ENCODE results near the gene SHROOM2.
A peak's percentile ranks its signal among the peaks of the same experiment; 100 is the strongest.

The SHROOM2 gene

GRCh38 chrX:9829308-9830267 lies 43.4 kb downstream of the SHROOM2 start:
- Mint-ChIP-seq H3K27me3 (peaks cover 29% of the 10 kb centered on the region), H3K4me1 (ENCODE audit: low read depth) (peaks cover 9% of the 10 kb centered on the region), H3K4me3 (no peak overlapping the region), H3K9me3 (no peaks in the 10 kb centered on the region), H3K36me3 (ENCODE audit: low read depth) (no peaks in the 10 kb centered on the region), H3K27ac (no peak overlapping the region)
- intact Hi-C loops (cut with micrococcal nuclease) = no loop called here

GRCh38 chrX:9832811-9833210 lies 46.6 kb downstream of the SHROOM2 start:
- peaks cover 31% of the 10 kb centered on the region for H3K27me3 Mint-ChIP-seq
- peaks cover 17% of the 10 kb centered on the region for H3K4me1 Mint-ChIP-seq (ENCODE audit: low read depth)
- intact Hi-C loops (cut with micrococcal nuclease) = no loop called here
- H3K36me3 Mint-ChIP-seq (ENCODE audit: low read depth) = no peaks in the 10 kb centered on the region
- no peaks in the 10 kb centered on the region for H3K9me3 Mint-ChIP-seq
- H3K4me3 Mint-ChIP-seq = peak overlapping the region; percentile 56
- peak overlapping the region; percentile 46 for H3K27ac Mint-ChIP-seq

GRCh38 chrX:9835585-9836210 lies 49.5 kb downstream of the SHROOM2 start:
- Mint-ChIP-seq H3K27me3 (peaks cover 27% of the 10 kb centered on the region), H3K4me3 (no peak overlapping the region), H3K27ac (no peak overlapping the region), H3K4me1 (ENCODE audit: low read depth) (peaks cover 31% of the 10 kb centered on the region), H3K9me3 (no peaks in the 10 kb centered on the region), H3K36me3 (ENCODE audit: low read depth) (no peaks in the 10 kb centered on the region)
- intact Hi-C loops (cut with micrococcal nuclease) = no loop called here

- Mint-ChIP-seq H3K4me1 (ENCODE audit: low read depth) (peaks cover 42% of the 10 kb centered on the region), H3K27ac (peak overlapping the region; percentile 69), H3K36me3 (ENCODE audit: low read depth) (no peaks in the 10 kb centered on the region), H3K9me3 (no peaks in the 10 kb centered on the region), H3K4me3 (no peak overlapping the region), H3K27me3 (peaks cover 21% of the 10 kb centered on the region)
- intact Hi-C loops (cut with micrococcal nuclease) = no loop called here
Measured at GRCh38 chrX:9842541-9842940, 56.3 kb downstream of the SHROOM2 start.

GRCh38 chrX:9844936-9845577 lies 58.8 kb downstream of the SHROOM2 start:
- intact Hi-C loops (cut with micrococcal nuclease) = no loop called here
- peaks cover 34% of the 10 kb centered on the region for H3K4me1 Mint-ChIP-seq (ENCODE audit: low read depth)
- H3K4me3 Mint-ChIP-seq = no peak overlapping the region
- peaks cover 20% of the 10 kb centered on the region for H3K27me3 Mint-ChIP-seq
- H3K36me3 Mint-ChIP-seq (ENCODE audit: low read depth) = no peaks in the 10 kb centered on the region
- no peak overlapping the region for H3K27ac Mint-ChIP-seq
- H3K9me3 Mint-ChIP-seq = no peaks in the 10 kb centered on the region

GRCh38 chrX:9845578-9845952 lies 59.3 kb downstream of the SHROOM2 start:
- Mint-ChIP-seq H3K27ac (peak overlapping the region; percentile 36), H3K27me3 (peaks cover 20% of the 10 kb centered on the region), H3K36me3 (ENCODE audit: low read depth) (no peaks in the 10 kb centered on the region), H3K4me1 (ENCODE audit: low read depth) (peaks cover 34% of the 10 kb centered on the region), H3K4me3 (no peak overlapping the region), H3K9me3 (no peaks in the 10 kb centered on the region)
- intact Hi-C loops (cut with micrococcal nuclease) = no loop called here

- Mint-ChIP-seq H3K27me3 (peaks cover 23% of the 10 kb centered on the region), H3K9me3 (no peaks in the 10 kb centered on the region), H3K36me3 (ENCODE audit: low read depth) (no peaks in the 10 kb centered on the region), H3K4me3 (no peak overlapping the region), H3K4me1 (ENCODE audit: low read depth) (peaks cover 34% of the 10 kb centered on the region), H3K27ac (no peak overlapping the region)
- intact Hi-C loops (cut with micrococcal nuclease) = no loop called here
Measured at GRCh38 chrX:9846631-9847030, 60.4 kb downstream of the SHROOM2 start.

- intact Hi-C loops (cut with micrococcal nuclease) = no loop called here
Measured at GRCh38 chrX:9847071-9847470, 60.8 kb downstream of the SHROOM2 start.

GRCh38 chrX:9848718-9849479 lies 62.7 kb downstream of the SHROOM2 start:
- intact Hi-C loops (cut with micrococcal nuclease) = no loop called here
- Mint-ChIP-seq H3K36me3 (ENCODE audit: low read depth) (no peaks in the 10 kb centered on the region), H3K4me1 (ENCODE audit: low read depth) (peaks cover 23% of the 10 kb centered on the region), H3K27me3 (peaks cover 18% of the 10 kb centered on the region), H3K9me3 (no peaks in the 10 kb centered on the region), H3K4me3 (no peak overlapping the region), H3K27ac (peak overlapping the region; percentile 37)

More at GRCh38 chrX:9847071-9847470, 60.8 kb downstream of the SHROOM2 start:
- Mint-ChIP-seq H3K4me3 (no peak overlapping the region), H3K36me3 (ENCODE audit: low read depth) (no peaks in the 10 kb centered on the region), H3K27me3 (peaks cover 23% of the 10 kb centered on the region), H3K27ac (no peak overlapping the region), H3K9me3 (no peaks in the 10 kb centered on the region), H3K4me1 (ENCODE audit: low read depth) (peaks cover 34% of the 10 kb centered on the region)

GRCh38 chrX:9851890-9852289 lies 65.7 kb downstream of the SHROOM2 start:
- H3K36me3 Mint-ChIP-seq (ENCODE audit: low read depth) = no peaks in the 10 kb centered on the region
- H3K27me3 Mint-ChIP-seq = peaks cover 26% of the 10 kb centered on the region
- no peak overlapping the region for H3K27ac Mint-ChIP-seq
- no peak overlapping the region for H3K4me3 Mint-ChIP-seq
- intact Hi-C loops (cut with micrococcal nuclease) = no loop called here
- no peaks in the 10 kb centered on the region for H3K9me3 Mint-ChIP-seq
- peaks cover 16% of the 10 kb centered on the region for H3K4me1 Mint-ChIP-seq (ENCODE audit: low read depth)

- Mint-ChIP-seq H3K4me3 (no peak overlapping the region), H3K27me3 (peaks cover 30% of the 10 kb centered on the region), H3K4me1 (ENCODE audit: low read depth) (peaks cover 13% of the 10 kb centered on the region), H3K36me3 (ENCODE audit: low read depth) (no peaks in the 10 kb centered on the region), H3K9me3 (no peaks in the 10 kb centered on the region), H3K27ac (no peak overlapping the region)
- intact Hi-C loops (cut with micrococcal nuclease) = no loop called here
Measured at GRCh38 chrX:9853307-9853706, 67.1 kb downstream of the SHROOM2 start.

GRCh38 chrX:9855561-9856283 lies 69.5 kb downstream of the SHROOM2 start:
- Mint-ChIP-seq H3K4me1 (ENCODE audit: low read depth) (peaks cover 4% of the 10 kb centered on the region), H3K36me3 (ENCODE audit: low read depth) (no peaks in the 10 kb centered on the region), H3K27me3 (peaks cover 44% of the 10 kb centered on the region), H3K27ac (no peak overlapping the region), H3K9me3 (no peaks in the 10 kb centered on the region), H3K4me3 (no peak overlapping the region)
- intact Hi-C loops (cut with micrococcal nuclease) = no loop called here

- Mint-ChIP-seq H3K9me3 (no peaks in the 10 kb centered on the region), H3K4me3 (no peak overlapping the region), H3K27me3 (peaks cover 43% of the 10 kb centered on the region), H3K36me3 (ENCODE audit: low read depth) (no peaks in the 10 kb centered on the region), H3K4me1 (ENCODE audit: low read depth) (peaks cover 4% of the 10 kb centered on the region), H3K27ac (no peak overlapping the region)
- intact Hi-C loops (cut with micrococcal nuclease) = no loop called here
Measured at GRCh38 chrX:9856588-9856987, 70.4 kb downstream of the SHROOM2 start.
